ENCODE results near the gene ARID1A.

GRCh38 chr1:26703478-26703877 is 7.7 kb downstream of the ARID1A start:
- TF ChIP-seq EP300 (IDR thresholded peaks at IDR 0.05; ENCODE audit: low read length) (no peak), POLR2A (conservative IDR thresholded peaks at IDR 0.05) (no peak), NFIC (IDR thresholded peaks at IDR 0.05) (no peak), NFXL1 (CRISPR knock-in tag; IDR thresholded peaks at IDR 0.05) (no peak), JUNB (CRISPR knock-in tag; conservative IDR thresholded peaks at IDR 0.05) (no peak), MXI1 (IDR thresholded peaks at IDR 0.05; ENCODE audit: low read depth, low read length) (no peak), YY1 (IDR thresholded peaks at IDR 0.05; ENCODE audit: borderline replicate concordance in 1 of 3, control insufficient read depth in 1 of 3, extremely low read depth in 1 of 3, insufficient read depth in 3 of 3, insufficient read length in 1 of 3, insufficient replicate concordance in 2 of 3, low read depth in 1 of 3, low read length in 2 of 3) (no peak)
- TF ChIP-seq, protein P1, sequence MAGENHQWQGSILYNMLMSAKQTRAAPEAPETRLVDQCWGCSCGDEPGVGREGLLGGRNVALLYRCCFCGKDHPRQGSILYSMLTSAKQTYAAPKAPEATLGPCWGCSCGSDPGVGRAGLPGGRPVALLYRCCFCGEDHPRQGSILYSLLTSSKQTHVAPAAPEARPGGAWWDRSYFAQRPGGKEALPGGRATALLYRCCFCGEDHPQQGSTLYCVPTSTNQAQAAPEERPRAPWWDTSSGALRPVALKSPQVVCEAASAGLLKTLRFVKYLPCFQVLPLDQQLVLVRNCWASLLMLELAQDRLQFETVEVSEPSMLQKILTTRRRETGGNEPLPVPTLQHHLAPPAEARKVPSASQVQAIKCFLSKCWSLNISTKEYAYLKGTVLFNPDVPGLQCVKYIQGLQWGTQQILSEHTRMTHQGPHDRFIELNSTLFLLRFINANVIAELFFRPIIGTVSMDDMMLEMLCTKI (IDR thresholded peaks at IDR 0.05; ENCODE audit: partially characterized antibody) = no peak
- TF ChIP-seq, protein P2, sequence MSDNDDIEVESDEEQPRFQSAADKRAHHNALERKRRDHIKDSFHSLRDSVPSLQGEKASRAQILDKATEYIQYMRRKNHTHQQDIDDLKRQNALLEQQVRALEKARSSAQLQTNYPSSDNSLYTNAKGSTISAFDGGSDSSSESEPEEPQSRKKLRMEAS (CRISPR knock-in tag; IDR thresholded peaks at IDR 0.05) = no peak
- TF ChIP-seq, protein P3, sequence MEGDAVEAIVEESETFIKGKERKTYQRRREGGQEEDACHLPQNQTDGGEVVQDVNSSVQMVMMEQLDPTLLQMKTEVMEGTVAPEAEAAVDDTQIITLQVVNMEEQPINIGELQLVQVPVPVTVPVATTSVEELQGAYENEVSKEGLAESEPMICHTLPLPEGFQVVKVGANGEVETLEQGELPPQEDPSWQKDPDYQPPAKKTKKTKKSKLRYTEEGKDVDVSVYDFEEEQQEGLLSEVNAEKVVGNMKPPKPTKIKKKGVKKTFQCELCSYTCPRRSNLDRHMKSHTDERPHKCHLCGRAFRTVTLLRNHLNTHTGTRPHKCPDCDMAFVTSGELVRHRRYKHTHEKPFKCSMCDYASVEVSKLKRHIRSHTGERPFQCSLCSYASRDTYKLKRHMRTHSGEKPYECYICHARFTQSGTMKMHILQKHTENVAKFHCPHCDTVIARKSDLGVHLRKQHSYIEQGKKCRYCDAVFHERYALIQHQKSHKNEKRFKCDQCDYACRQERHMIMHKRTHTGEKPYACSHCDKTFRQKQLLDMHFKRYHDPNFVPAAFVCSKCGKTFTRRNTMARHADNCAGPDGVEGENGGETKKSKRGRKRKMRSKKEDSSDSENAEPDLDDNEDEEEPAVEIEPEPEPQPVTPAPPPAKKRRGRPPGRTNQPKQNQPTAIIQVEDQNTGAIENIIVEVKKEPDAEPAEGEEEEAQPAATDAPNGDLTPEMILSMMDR (IDR thresholded peaks at IDR 0.05 in 2 of 3, conservative IDR thresholded peaks at IDR 0.05 in 1 of 3; ENCODE audit: insufficient read depth in 2 of 3, low read depth in 1 of 3, low read length in 3 of 3) = no peak
- TF ChIP-seq, protein P4, sequence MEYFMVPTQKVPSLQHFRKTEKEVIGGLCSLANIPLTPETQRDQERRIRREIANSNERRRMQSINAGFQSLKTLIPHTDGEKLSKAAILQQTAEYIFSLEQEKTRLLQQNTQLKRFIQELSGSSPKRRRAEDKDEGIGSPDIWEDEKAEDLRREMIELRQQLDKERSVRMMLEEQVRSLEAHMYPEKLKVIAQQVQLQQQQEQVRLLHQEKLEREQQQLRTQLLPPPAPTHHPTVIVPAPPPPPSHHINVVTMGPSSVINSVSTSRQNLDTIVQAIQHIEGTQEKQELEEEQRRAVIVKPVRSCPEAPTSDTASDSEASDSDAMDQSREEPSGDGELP (CRISPR knock-in tag; IDR thresholded peaks at IDR 0.05; ENCODE audit: borderline replicate concordance) = no peak

All from K562 (cell line).